ENCODE measurements around the gene ANAPC15.

GRCh38 chr11:72072348-72072747, 40.1 kb downstream of the ANAPC15 start:
- no peak for TF ChIP-seq EZH2phosphoT487 (IDR thresholded peaks at IDR 0.05; ENCODE audit: borderline replicate concordance, low read length)
- TF ChIP-seq, protein P1, sequence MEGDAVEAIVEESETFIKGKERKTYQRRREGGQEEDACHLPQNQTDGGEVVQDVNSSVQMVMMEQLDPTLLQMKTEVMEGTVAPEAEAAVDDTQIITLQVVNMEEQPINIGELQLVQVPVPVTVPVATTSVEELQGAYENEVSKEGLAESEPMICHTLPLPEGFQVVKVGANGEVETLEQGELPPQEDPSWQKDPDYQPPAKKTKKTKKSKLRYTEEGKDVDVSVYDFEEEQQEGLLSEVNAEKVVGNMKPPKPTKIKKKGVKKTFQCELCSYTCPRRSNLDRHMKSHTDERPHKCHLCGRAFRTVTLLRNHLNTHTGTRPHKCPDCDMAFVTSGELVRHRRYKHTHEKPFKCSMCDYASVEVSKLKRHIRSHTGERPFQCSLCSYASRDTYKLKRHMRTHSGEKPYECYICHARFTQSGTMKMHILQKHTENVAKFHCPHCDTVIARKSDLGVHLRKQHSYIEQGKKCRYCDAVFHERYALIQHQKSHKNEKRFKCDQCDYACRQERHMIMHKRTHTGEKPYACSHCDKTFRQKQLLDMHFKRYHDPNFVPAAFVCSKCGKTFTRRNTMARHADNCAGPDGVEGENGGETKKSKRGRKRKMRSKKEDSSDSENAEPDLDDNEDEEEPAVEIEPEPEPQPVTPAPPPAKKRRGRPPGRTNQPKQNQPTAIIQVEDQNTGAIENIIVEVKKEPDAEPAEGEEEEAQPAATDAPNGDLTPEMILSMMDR (IDR thresholded peaks at IDR 0.05; ENCODE audit: low read depth, low read length, poor library complexity, severe bottlenecking): no peak

All from DOHH2 (cell line).